ENCODE data around the gene ZNF609. TPM values are rescaled to one million over a fixed set of nuclear protein-coding genes. Genes with fewer than 3 reads are reported as not detected.

Gene ZNF609
- total RNA-seq, 4 donors from 2014 or later, result 38.7 to 50.6 (median 43.9) TPM

DNA sequence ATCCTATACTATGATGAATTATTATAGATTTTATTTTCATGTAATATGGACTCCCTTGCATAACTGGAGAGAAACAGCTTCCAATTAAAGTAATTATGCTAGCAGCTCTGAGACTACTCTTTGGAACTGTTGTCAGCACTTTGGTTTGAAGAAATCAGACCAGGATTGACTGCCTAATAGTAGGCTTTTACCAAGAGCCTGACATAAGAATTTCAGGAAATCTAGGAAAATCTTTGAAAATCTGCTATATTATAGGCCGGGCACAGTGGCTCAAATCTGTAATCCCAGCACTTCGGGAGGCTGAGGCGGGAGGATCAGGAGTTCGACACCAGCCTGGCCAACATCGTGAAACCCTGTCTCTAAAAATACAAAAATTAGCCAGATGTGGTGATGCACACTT lies 62.9 kb downstream of the ZNF609 start:
- TF ChIP-seq POLR2AphosphoS5 (IDR thresholded peaks at IDR 0.05), result no peak
- TF ChIP-seq EP300 (IDR thresholded peaks at IDR 0.05), result no peak
- TF ChIP-seq POLR2A (IDR thresholded peaks at IDR 0.05), result no peak
- TF ChIP-seq, protein P1, sequence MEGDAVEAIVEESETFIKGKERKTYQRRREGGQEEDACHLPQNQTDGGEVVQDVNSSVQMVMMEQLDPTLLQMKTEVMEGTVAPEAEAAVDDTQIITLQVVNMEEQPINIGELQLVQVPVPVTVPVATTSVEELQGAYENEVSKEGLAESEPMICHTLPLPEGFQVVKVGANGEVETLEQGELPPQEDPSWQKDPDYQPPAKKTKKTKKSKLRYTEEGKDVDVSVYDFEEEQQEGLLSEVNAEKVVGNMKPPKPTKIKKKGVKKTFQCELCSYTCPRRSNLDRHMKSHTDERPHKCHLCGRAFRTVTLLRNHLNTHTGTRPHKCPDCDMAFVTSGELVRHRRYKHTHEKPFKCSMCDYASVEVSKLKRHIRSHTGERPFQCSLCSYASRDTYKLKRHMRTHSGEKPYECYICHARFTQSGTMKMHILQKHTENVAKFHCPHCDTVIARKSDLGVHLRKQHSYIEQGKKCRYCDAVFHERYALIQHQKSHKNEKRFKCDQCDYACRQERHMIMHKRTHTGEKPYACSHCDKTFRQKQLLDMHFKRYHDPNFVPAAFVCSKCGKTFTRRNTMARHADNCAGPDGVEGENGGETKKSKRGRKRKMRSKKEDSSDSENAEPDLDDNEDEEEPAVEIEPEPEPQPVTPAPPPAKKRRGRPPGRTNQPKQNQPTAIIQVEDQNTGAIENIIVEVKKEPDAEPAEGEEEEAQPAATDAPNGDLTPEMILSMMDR (IDR thresholded peaks at IDR 0.05), result no peak
- H3K4me3 ChIP-seq, result no peak overlapping the region
- ATAC-seq, result no peak
- no peaks in the 10 kb centered on the region for H3K9me3 ChIP-seq
- WGBS, 2 donors (ENCODE audit: low coverage in 1 of 2), result 95 to 98% methylated on average over 4 to 5 of the region's 5 CpGs
- H3K36me3 ChIP-seq, result no peaks in the 10 kb centered on the region
- peaks cover 14 to 59% (median 15%) of the 10 kb centered on the region in 3 donors for H3K4me1 ChIP-seq
- no peaks in the 10 kb centered on the region for H3K27me3 ChIP-seq
- no peak overlapping the region for H3K27ac ChIP-seq

DNA sequence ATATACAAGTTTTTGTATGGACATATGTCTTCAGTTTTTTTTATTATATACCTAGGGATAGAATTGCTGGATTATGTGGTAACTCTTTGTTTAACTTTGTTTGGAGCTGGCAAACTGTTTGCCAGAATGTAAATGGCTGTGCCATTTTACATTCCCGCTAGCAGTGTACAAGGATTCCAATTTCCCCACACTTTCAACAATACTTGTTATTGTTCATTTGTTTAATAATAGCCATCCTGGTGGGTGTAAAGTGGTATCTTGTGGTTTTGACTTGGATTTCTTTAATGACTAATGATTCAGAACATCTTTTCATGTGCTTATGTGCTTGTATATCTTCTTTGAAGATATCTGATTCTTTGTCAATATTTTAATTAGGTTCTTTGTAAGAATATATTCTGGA lies 64.4 kb downstream of the ZNF609 start:
- Histone ChIP-seq H3K4me3 (no peak overlapping the region), H3K27ac (no peak overlapping the region), H3K4me1 (peaks cover 12 to 44% (median 15%) of the 10 kb centered on the region in 3 donors), H3K9me3 (no peaks in the 10 kb centered on the region), H3K36me3 (peaks cover 0 to 14% of the 10 kb centered on the region in 2 donors), H3K27me3 (no peaks in the 10 kb centered on the region)
- WGBS, 2 donors (ENCODE audit: low coverage in 1 of 2), result 94 to 100% methylated on average over 1 of the region's 1 CpG
- TF ChIP-seq, protein P1 (IDR thresholded peaks at IDR 0.05), result no peak
- TF ChIP-seq EP300 (IDR thresholded peaks at IDR 0.05) (no peak), POLR2A (IDR thresholded peaks at IDR 0.05) (no peak)
- no peak for ATAC-seq

DNA sequence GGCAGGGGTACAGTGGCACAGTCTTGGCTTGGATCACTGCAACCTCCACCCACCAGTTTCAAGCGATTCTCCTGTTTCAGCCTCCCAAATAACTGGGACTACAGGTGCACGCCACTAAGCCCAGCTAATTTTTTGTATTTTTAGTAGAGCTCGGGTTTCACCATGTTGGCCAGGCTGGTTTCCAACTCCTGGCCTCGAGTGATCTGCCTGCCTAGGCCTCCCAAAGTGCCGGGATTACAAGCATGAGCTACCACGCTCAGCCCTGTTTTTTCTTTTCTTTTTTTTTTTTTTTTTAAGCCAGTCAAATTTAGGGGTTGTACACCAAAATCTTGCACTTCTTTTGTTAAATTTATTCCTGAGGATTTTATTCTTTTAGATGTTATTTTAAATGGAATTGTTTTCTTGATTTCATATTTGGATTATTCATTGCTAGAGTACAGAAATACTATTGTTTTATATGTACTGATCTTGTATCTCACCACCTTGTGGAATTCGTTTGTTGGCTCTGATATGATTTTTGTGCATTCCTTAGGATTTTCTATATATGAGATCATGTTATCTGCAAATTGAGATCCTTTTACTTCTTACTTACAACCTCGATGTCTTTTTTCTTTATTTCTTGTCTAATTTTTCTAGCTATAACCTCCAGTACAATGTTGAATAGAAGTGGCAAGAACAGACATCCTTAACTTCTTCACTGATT lies 65.6 kb downstream of the ZNF609 start:
- ATAC-seq, result no peak
- no peak overlapping the region for H3K4me3 ChIP-seq
- 65 to 77% methylated on average over 2 to 8 of the region's 8 CpGs for WGBS, 2 donors (ENCODE audit: low coverage in 1 of 2)
- H3K27ac ChIP-seq, result no peak overlapping the region
- H3K27me3 ChIP-seq, result no peaks in the 10 kb centered on the region
- H3K9me3 ChIP-seq, result no peaks in the 10 kb centered on the region
- peaks cover 8 to 32% (median 14%) of the 10 kb centered on the region in 3 donors for H3K4me1 ChIP-seq
- TF ChIP-seq, protein P1 (IDR thresholded peaks at IDR 0.05), result no peak
- TF ChIP-seq POLR2A (IDR thresholded peaks at IDR 0.05) (no peak), EP300 (IDR thresholded peaks at IDR 0.05) (no peak), POLR2AphosphoS5 (IDR thresholded peaks at IDR 0.05) (no peak)
- peaks cover 0 to 14% of the 10 kb centered on the region in 2 donors for H3K36me3 ChIP-seq

DNA sequence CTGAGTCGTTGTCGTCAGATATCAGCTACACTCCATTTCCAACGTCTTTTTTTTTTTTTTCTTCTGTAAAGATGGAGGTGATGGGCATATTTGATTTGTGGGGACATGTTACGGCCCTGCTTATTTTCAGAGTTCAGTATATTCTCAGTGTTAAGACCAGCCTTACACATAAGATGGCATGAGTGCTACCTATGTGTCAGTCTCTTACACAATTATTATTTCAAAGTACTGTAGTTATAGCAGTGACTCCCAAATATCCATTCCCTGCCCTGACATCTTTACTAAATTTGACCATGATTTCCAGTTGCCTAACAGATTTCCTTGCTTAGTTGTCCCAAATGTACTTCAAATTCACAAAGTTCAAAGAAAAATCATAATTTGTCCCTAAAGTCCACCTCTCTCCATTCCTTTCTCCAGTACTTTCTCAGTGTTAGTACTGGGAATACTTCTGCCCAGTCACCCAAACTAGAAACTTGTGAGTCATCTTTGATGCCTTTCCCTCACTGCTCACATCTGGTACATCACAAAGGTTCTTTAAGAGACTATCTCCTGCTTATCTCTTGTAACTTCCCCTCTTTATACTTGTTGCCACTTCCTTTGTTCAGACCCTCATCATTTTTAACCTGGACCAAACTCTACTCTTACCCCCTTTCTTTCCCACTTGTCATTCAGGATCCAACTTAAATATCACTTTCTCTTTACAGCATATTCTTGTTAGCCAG lies 67.0 kb downstream of the ZNF609 start:
- TF ChIP-seq POLR2AphosphoS5 (IDR thresholded peaks at IDR 0.05), result no peak
- no peak for TF ChIP-seq EP300 (IDR thresholded peaks at IDR 0.05)
- TF ChIP-seq, protein P1 (IDR thresholded peaks at IDR 0.05), result no peak
- no peak for TF ChIP-seq POLR2A (IDR thresholded peaks at IDR 0.05)
- Histone ChIP-seq H3K4me3 (no peak overlapping the region), H3K36me3 (peaks cover 0 to 14% of the 10 kb centered on the region in 2 donors), H3K27ac (no peak overlapping the region), H3K4me1 (peaks cover 0 to 18% (median 0%) of the 10 kb centered on the region in 3 donors), H3K27me3 (no peaks in the 10 kb centered on the region), H3K9me3 (no peaks in the 10 kb centered on the region)
- no peak for ATAC-seq
- 81 to 85% methylated on average over 4 of the region's 4 CpGs for WGBS, 2 donors (ENCODE audit: low coverage in 1 of 2)

All from gastroesophageal sphincter (tissue), 4 donors.